IMR-90 (cell line): ENCODE measurements around the gene NOL4L. TPM values are rescaled to one million over a fixed set of nuclear protein-coding genes. Genes with fewer than 3 reads are reported as not detected.

Experiments used
- ATAC-seq: fragments of 200-7000 bp; cut with Tn5 transposase; 2 replicates; pipeline ENCODE4 v1.9.1; 2020; ENCODE audit warnings: low read depth, mild to moderate bottlenecking, moderate library complexity
- BruUV-seq: library from RNA; stranded (reverse); fragments of 400-500 nt; replicated peaks from 2 replicates; lab custom pipeline; 2021; lab: Mats Ljungman, UMichigan
- CTCF ChIA-PET: fragments of 300-600 bp; formaldehyde crosslinking; extraction: SDS; loops from one replicate; lab custom pipeline; 2021; ENCODE audit warnings: antibody characterized with exemption; lab: Yijun Ruan, JAX
- POLR2A ChIA-PET: fragments of 300-600 bp; sonication (Branson Sonifier 250); formaldehyde crosslinking; loops from one replicate; lab custom pipeline; 2022; ENCODE audit warnings: antibody characterized with exemption; ENCODE audit not compliant: unreplicated experiment; lab: Charles Lee
- DNase-seq: peaks from one replicate; pipeline ENCODE4 v3.0.0; 2013
- H2AFZ ChIP-seq: replicated peaks from 2 replicates; pipeline ENCODE3; 2013; ENCODE audit warnings: low read length, mild to moderate bottlenecking; ENCODE audit not compliant: poor library complexity
- H2AK5ac ChIP-seq: 2 replicates; pipeline ENCODE4 v1.6.1; 2013; ENCODE audit warnings: low read depth, low read length, inconsistent platforms
- H2AK9ac ChIP-seq: replicated peaks from 2 replicates; pipeline ENCODE3; 2013; ENCODE audit warnings: mild to moderate bottlenecking, low read depth, low read length, moderate library complexity; ENCODE audit not compliant: poor library complexity
- H2BK120ac ChIP-seq: 2 replicates; pipeline ENCODE4 v1.6.1; 2013; ENCODE audit warnings: low read depth, low read length, inconsistent platforms
- H2BK15ac ChIP-seq: 3 replicates; pipeline ENCODE4 v1.6.1; 2013; ENCODE audit warnings: low read depth, low read length, inconsistent platforms
- H2BK20ac ChIP-seq: 2 replicates; pipeline ENCODE4 v1.6.1; 2013; ENCODE audit warnings: low read depth, mild to moderate bottlenecking, inconsistent platforms, low read length, moderate library complexity
- H2BK5ac ChIP-seq: 2 replicates; pipeline ENCODE4 v1.6.1; 2013; ENCODE audit warnings: mild to moderate bottlenecking, low read depth, low read length, inconsistent platforms; ENCODE audit not compliant: poor library complexity, severe bottlenecking
- H3K14ac ChIP-seq: replicated peaks from 2 replicates; pipeline ENCODE4 v1.6.1; 2013; ENCODE audit warnings: low read depth, low read length, inconsistent platforms
- H3K18ac ChIP-seq: 2 replicates; pipeline ENCODE4 v1.6.1; 2013; ENCODE audit warnings: low read depth, low read length, control low read depth
- H3K23ac ChIP-seq: 2 replicates; pipeline ENCODE4 v1.6.1; 2013; ENCODE audit warnings: low read depth, low read length, inconsistent platforms
- H3K27ac ChIP-seq: 2 replicates; pipeline ENCODE4 v1.5.1; 2013; ENCODE audit warnings: mild to moderate bottlenecking, control low read depth, low read length; ENCODE audit not compliant: insufficient read depth
- H3K27me3 ChIP-seq: 2 replicates; pipeline ENCODE4 v1.6.1; 2013; ENCODE audit warnings: low read length; ENCODE audit not compliant: control insufficient read depth, insufficient read depth
- H3K36me3 ChIP-seq: 2 replicates; pipeline ENCODE4 v1.6.1; 2013; ENCODE audit warnings: low read length, mixed read lengths; ENCODE audit not compliant: control insufficient read depth, insufficient read depth
- H3K4ac ChIP-seq: 2 replicates; pipeline ENCODE4 v1.6.1; 2013; ENCODE audit warnings: low read depth, low read length, inconsistent platforms
- H3K4me1 ChIP-seq: 2 replicates; pipeline ENCODE4 v1.6.1; 2013; ENCODE audit warnings: low read length, mixed read lengths; ENCODE audit not compliant: control insufficient read depth, insufficient read depth
- H3K4me2 ChIP-seq: 2 replicates; pipeline ENCODE4 v1.6.1; 2013; ENCODE audit warnings: low read depth, mild to moderate bottlenecking, control low read depth, low read length, moderate library complexity
- H3K4me3 ChIP-seq: 2 replicates; pipeline ENCODE4 v1.5.1; 2013; ENCODE audit warnings: low read depth, mild to moderate bottlenecking, control low read depth, low read length, moderate library complexity; ENCODE audit not compliant: insufficient read depth
- H3K56ac ChIP-seq: 2 replicates; pipeline ENCODE4 v1.6.1; 2013; ENCODE audit warnings: low read length, inconsistent platforms; ENCODE audit not compliant: insufficient read depth; ENCODE audit errors: extremely low read depth
- H3K79me1 ChIP-seq, 2 experiments: 2 replicates each; pipeline ENCODE4 v1.6.1; 2013; ENCODE audit warnings: low read length in 2 of 2, inconsistent platforms in 1 of 2, low read depth in 1 of 2
- H3K9ac ChIP-seq: 2 replicates; pipeline ENCODE4 v1.6.1; 2013; ENCODE audit warnings: low read depth, low read length, control low read depth
- H3K9me1 ChIP-seq: 2 replicates; pipeline ENCODE4 v1.6.1; 2013; ENCODE audit warnings: low read length, inconsistent platforms; ENCODE audit not compliant: insufficient read depth
- H3K9me3 ChIP-seq: 2 replicates; pipeline ENCODE4 v1.6.1; 2013; ENCODE audit warnings: low read length; ENCODE audit not compliant: control insufficient read depth, insufficient read depth
- H4K20me1 ChIP-seq: 2 replicates; pipeline ENCODE4 v1.6.1; 2013; ENCODE audit warnings: low read length, inconsistent platforms; ENCODE audit not compliant: insufficient read depth
- H4K5ac ChIP-seq: 2 replicates; pipeline ENCODE4 v1.6.1; 2013; ENCODE audit warnings: mild to moderate bottlenecking, low read depth, low read length, control low read depth
- H4K8ac ChIP-seq, 2 experiments: 2 replicates each; pipeline ENCODE4 v1.6.1; 2013; ENCODE audit warnings: low read depth in 2 of 2, low read length in 2 of 2, control low read depth in 1 of 2, inconsistent platforms in 1 of 2
- H4K91ac ChIP-seq: 2 replicates; pipeline ENCODE4 v1.6.1; 2013; ENCODE audit warnings: low read depth, low read length, inconsistent platforms; ENCODE audit not compliant: insufficient read depth
- BHLHE40 ChIP-seq: fragments of 150-350 bp; IDR thresholded peaks from 2 replicates; pipeline ENCODE4 v1.6.1; 2016; ENCODE audit warnings: mild to moderate bottlenecking, low read depth, low read length
- MAFK ChIP-seq: IDR thresholded peaks from 2 replicates; pipeline ENCODE4 v1.6.1; 2012; ENCODE audit warnings: low read depth, low read length, improper control_type of control experiment
- MAZ ChIP-seq: IDR thresholded peaks from 2 replicates; pipeline ENCODE4 v1.6.1; 2012; ENCODE audit warnings: low read depth, mild to moderate bottlenecking, low read length, improper control_type of control experiment, moderate library complexity, borderline replicate concordance
- MXI1 ChIP-seq: IDR thresholded peaks from 2 replicates; pipeline ENCODE4 v1.6.1; 2012; ENCODE audit warnings: low read depth, mild to moderate bottlenecking, low read length, moderate library complexity, borderline replicate concordance
- RAD21 ChIP-seq: IDR thresholded peaks from 2 replicates; pipeline ENCODE4 v1.6.1; 2012; ENCODE audit warnings: low read length, improper control_type of control experiment
- RFX5 ChIP-seq: IDR thresholded peaks from 2 replicates; pipeline ENCODE4 v1.8.0; 2012; ENCODE audit warnings: low read depth, mild to moderate bottlenecking, low read length, moderate library complexity
- WGBS, 2 experiments: methylation state at CpG; one replicate each; pipeline versions ENCODE4 v1.1.5 to v1.1.7; 2013; ENCODE audit warnings: missing lambda C conversion rate in 2 of 2; ENCODE audit not compliant: insufficient read length in 1 of 2; ENCODE audit errors: extremely low coverage in 2 of 2; 5-methylcytosine and 5-hydroxymethylcytosine counted together
- dilution Hi-C: fragments of 300-500 bp; cut with HindIII; formaldehyde crosslinking; loops from one replicate; pipeline ENCODE4 v1.14.3; 2018; ENCODE audit warnings: low sequenced_read_pairs; ENCODE audit not compliant: unreplicated experiment
- in situ Hi-C: fragments of 300-500 bp; cut with MboI; formaldehyde crosslinking; loops from 3 replicates; pipeline ENCODE4 v1.14.3; 2019; ENCODE audit warnings: low sequenced_read_pairs, inconsistent platforms, mixed read lengths
- intact Hi-C: fragments of 100-400 bp; cut with micrococcal nuclease; formaldehyde crosslinking; loops from 2 replicates; pipeline ENCODE4 v1.10.0; 2022
- polyA plus RNA-seq, 3 experiments: library from polyadenylated mRNA; depleted of rRNA; stranded (reverse); fragments of >200 nt; gene quantifications; 2 replicates each; pipeline ENCODE4 v1.2.3, GENCODE V29; 2012; ENCODE audit warnings: low replicate concordance in 1 of 3
- total RNA-seq: library from RNA; depleted of rRNA; stranded (reverse); fragments of >200 nt; gene quantifications from 2 replicates; pipeline ENCODE4 v1.2.3, GENCODE V29; 2012
- TF ChIP-seq, protein P1 (sequence below): fragments of 150-350 bp; IDR thresholded peaks from 2 replicates; pipeline ENCODE4 v1.6.1; 2016; ENCODE audit warnings: low read depth, mild to moderate bottlenecking, low read length, moderate library complexity, borderline replicate concordance

NOL4L gene
- total and polyA plus RNA-seq, 2 of the 4 experiments (the other 2 are of a cell fraction), result 4.7 to 13.3 TPM

DNA sequence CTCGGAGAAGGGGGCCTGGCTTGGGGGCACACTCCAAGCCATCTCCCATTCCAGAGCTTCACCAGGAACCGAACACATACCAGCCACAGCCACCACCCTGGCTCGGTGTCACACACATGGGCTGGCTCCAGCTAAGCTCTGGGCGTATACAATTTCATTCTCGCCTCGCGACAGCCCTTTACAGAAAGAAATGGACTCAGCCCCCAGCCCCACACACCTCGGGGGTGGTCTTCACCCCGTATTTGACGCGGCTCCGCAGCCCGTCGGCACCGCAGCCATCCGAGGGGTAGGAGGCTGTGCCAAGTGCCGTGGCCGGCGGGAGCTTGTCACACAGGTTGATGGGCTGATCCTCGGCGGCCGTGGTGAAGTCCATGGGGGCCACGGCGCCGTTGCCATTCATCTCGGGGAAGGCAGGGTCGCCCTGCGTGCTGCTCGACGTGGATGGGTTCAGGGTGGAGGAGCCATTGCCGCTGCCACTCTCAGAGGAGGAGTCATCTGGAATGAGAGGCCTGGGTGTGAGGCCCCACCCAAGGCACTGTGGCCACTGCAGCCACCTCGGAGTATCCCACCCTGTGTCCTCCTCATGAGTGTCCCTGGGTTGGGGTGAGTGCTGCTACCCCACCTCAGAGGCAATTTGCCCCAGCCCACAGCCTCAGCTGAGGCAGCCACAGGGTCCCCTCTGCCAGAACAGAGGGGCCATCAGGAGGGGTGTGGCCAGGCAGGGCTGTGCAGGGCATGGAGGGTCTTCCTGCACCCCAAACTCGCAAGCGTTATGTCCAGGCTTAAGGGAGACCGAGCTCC, 129.0 kb downstream of the NOL4L start:
- no peak overlapping the region for H3K27ac ChIP-seq
- peaks cover 11% of the 10 kb centered on the region for H3K4me1 ChIP-seq
- no peak overlapping the region for H3K9ac ChIP-seq
- no peak overlapping the region for H3K23ac ChIP-seq
- H3K18ac ChIP-seq, result no peak overlapping the region
- H2AK5ac ChIP-seq, result 0 out of 2 replicates have a peak overlapping the region, but pooled peaks have one; percentile 28
- H4K20me1 ChIP-seq, result peaks cover 24% of the 10 kb centered on the region
- ATAC-seq (no peak), DNase-seq (no peak)
- no TSS peak for BruUV-seq
- H3K9me3 ChIP-seq, result no peaks in the 10 kb centered on the region
- H3K4ac ChIP-seq, result no peak overlapping the region
- in situ Hi-C loops, result no loop called here
- dilution Hi-C loops, result no loop called here
- no peak overlapping the region for H2BK5ac ChIP-seq
- no peak overlapping the region for H4K5ac ChIP-seq
- peaks cover 34 to 55% of the 10 kb centered on the region in 2 experiments for H3K79me1 ChIP-seq
- ChIA-PET CTCF (no interaction called here), POLR2A (interaction anchor here (0.6 kb wide), 1 partner anchor 147 kb away, joined by 8 read pairs; no protein-coding TSS in a partner anchor)
- H3K14ac ChIP-seq, result no peak overlapping the region
- H2BK20ac ChIP-seq, result no peak overlapping the region
- H2BK120ac ChIP-seq, result no peak overlapping the region
- H2BK15ac ChIP-seq, result no peak overlapping the region
- no peak overlapping the region for H2AK9ac ChIP-seq
- no peak overlapping the region for H3K4me3 ChIP-seq
- no peak overlapping the region for H3K4me2 ChIP-seq
- no peak overlapping the region for H2AFZ ChIP-seq
- TF ChIP-seq RFX5, result no peak
- TF ChIP-seq MAFK, result no peak
- TF ChIP-seq, protein P1, sequence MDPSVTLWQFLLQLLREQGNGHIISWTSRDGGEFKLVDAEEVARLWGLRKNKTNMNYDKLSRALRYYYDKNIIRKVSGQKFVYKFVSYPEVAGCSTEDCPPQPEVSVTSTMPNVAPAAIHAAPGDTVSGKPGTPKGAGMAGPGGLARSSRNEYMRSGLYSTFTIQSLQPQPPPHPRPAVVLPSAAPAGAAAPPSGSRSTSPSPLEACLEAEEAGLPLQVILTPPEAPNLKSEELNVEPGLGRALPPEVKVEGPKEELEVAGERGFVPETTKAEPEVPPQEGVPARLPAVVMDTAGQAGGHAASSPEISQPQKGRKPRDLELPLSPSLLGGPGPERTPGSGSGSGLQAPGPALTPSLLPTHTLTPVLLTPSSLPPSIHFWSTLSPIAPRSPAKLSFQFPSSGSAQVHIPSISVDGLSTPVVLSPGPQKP, result no peak
- no peak for TF ChIP-seq MXI1
- TF ChIP-seq RAD21, result no peak
- TF ChIP-seq BHLHE40, result no peak
- no peak for TF ChIP-seq MAZ
- no peak overlapping the region; a peak in 1 of 4 replicates for H4K8ac ChIP-seq
- peaks cover 49% of the 10 kb centered on the region for H3K36me3 ChIP-seq
- intact Hi-C loops, result no loop called here
- no peak overlapping the region for H3K56ac ChIP-seq
- H4K91ac ChIP-seq, result no peak overlapping the region
- H3K9me1 ChIP-seq, result peaks cover 13% of the 10 kb centered on the region; the same call in 1 of the 2 replicates
- WGBS, 2 experiments, result 88% methylated on average over 12 of the region's 35 CpGs; no CpG with 5 or more reads in 1 of the 2 experiments
- H3K27me3 ChIP-seq, result no peaks in the 10 kb centered on the region
